ENCODE measurements around the gene EPHA1. TPM values are rescaled to one million over a fixed set of nuclear protein-coding genes. Genes with fewer than 3 reads are reported as not detected.

EPHA1 gene
- total RNA-seq, 1 experiment from 2014 or later, result 0.39 TPM

- TF ChIP-seq CTCF (IDR thresholded peaks at IDR 0.05) (no peak), REST (IDR thresholded peaks at IDR 0.05; ENCODE audit: insufficient read depth in 1 of 2, low read depth in 2 of 2, low read length in 1 of 2) (no peak), SIN3A (IDR thresholded peaks at IDR 0.05; ENCODE audit: borderline replicate concordance, insufficient read depth, low read depth, low read length) (no peak), TCF7L2 (IDR thresholded peaks at IDR 0.05; ENCODE audit: low read depth, low read length) (no peak), POLR2AphosphoS5 (IDR thresholded peaks at IDR 0.05; ENCODE audit: low read depth, low read length) (no peak)
- peaks cover under 1% of the 10 kb centered on the region for H3K27me3 ChIP-seq (ENCODE audit: control insufficient read depth, insufficient read depth, low read length)
- H3K9me3 ChIP-seq (ENCODE audit: control insufficient read depth, insufficient read depth, low read depth, low read length), result no peaks in the 10 kb centered on the region
- no peaks in the 10 kb centered on the region for H3K36me3 ChIP-seq (ENCODE audit: control insufficient read depth, insufficient read depth, low read length)
- H3K27ac ChIP-seq (ENCODE audit: low read length), result no peak overlapping the region
- H3K4me1 ChIP-seq (ENCODE audit: control insufficient read depth, insufficient read depth, low read length), result no peaks in the 10 kb centered on the region
- no peak overlapping the region for H3K4me3 ChIP-seq (ENCODE audit: low read depth in 2 of 2, low read length in 2 of 2)
- ChIA-PET POLR2A (no interaction called here), CTCF (no interaction called here)
- no peak for ATAC-seq
- DNase-seq (ENCODE audit: low read depth, low spot score), result no peak
- intact Hi-C loops (cut with micrococcal nuclease; ENCODE audit: unreplicated experiment) (no loop called here), in situ Hi-C loops (cut with HindIII; ENCODE audit: low pct_unique_long_range_greater_than_20kb, low sequenced_read_pairs) (no loop called here)
- no TSS peak for BruUV-seq (replicated peaks)
These were observed 10.0 kb downstream of the EPHA1 start for GRCh38 chr7:143398616-143399015.

- BruUV-seq (replicated peaks), result no TSS peak
- intact Hi-C loops (cut with micrococcal nuclease; ENCODE audit: unreplicated experiment), result no loop called here
- DNase-seq (ENCODE audit: low read depth, low spot score), result no peak
- TF ChIP-seq REST (IDR thresholded peaks at IDR 0.05; ENCODE audit: insufficient read depth in 1 of 2, low read depth in 2 of 2, low read length in 1 of 2) (no peak), CTCF (IDR thresholded peaks at IDR 0.05) (no peak), POLR2AphosphoS5 (IDR thresholded peaks at IDR 0.05; ENCODE audit: low read depth, low read length) (no peak), SIN3A (IDR thresholded peaks at IDR 0.05; ENCODE audit: borderline replicate concordance, insufficient read depth, low read depth, low read length) (no peak), TCF7L2 (IDR thresholded peaks at IDR 0.05; ENCODE audit: low read depth, low read length) (no peak)
- in situ Hi-C loops (cut with HindIII; ENCODE audit: low pct_unique_long_range_greater_than_20kb, low sequenced_read_pairs), result no loop called here
- ATAC-seq, result no peak
- Histone ChIP-seq H3K27me3 (ENCODE audit: control insufficient read depth, insufficient read depth, low read length) (no peaks in the 10 kb centered on the region; the same call in 1 of the 2 replicates), H3K4me1 (ENCODE audit: control insufficient read depth, insufficient read depth, low read length) (no peaks in the 10 kb centered on the region), H3K4me3 (ENCODE audit: low read depth in 2 of 2, low read length in 2 of 2) (no peak overlapping the region), H3K36me3 (ENCODE audit: control insufficient read depth, insufficient read depth, low read length) (no peaks in the 10 kb centered on the region), H3K27ac (ENCODE audit: low read length) (no peak overlapping the region), H3K9me3 (ENCODE audit: control insufficient read depth, insufficient read depth, low read depth, low read length) (no peaks in the 10 kb centered on the region)
- CTCF ChIA-PET, result no interaction called here
- POLR2A ChIA-PET, result no interaction called here
These were observed 10.7 kb downstream of the EPHA1 start for GRCh38 chr7:143397710-143398530.

All from Panc1 (cell line).